Measurements from ENCODE around the gene ABI3BP.
"Not testable (repeated sequence)": the region's sequence is repeated elsewhere in the genome, so short reads cannot be mapped to it uniquely, and the experiment has no call there.

The ABI3BP gene

DNA sequence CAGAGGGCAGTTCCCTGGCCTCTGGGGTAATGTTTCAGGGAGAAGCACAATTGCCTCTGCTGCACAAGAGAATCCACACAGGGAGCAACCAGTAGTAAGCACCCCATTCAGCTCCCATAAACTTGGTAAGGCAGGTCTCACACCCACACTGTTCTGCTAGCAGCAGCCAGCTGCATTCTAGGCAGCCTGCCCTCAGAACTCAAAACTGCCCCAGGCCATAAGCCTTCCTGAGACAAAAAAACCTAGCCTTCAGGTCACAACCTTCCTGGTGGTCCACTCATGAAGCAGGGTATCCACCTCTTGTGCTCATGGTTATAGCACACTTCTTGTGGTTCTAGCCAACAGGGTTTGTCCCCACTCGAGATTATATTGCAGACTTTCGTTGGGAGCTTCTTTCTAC is 33.7 kb upstream of the ABI3BP start:
- no peak for DNase-seq (ENCODE audit: insufficient read length, low spot score)
- no peak for FAIRE-seq
- no peak for TF ChIP-seq POLR2AphosphoS5 (IDR thresholded peaks at IDR 0.05; ENCODE audit: low read depth, low read length)
- no peak for TF ChIP-seq SPI1 (IDR thresholded peaks at IDR 0.05; ENCODE audit: low read depth, low read length)
- TF ChIP-seq POU2F2 (IDR thresholded peaks at IDR 0.05; ENCODE audit: low read depth, low read length), result no peak
- TF ChIP-seq PAX5 (IDR thresholded peaks at IDR 0.05; ENCODE audit: insufficient read depth, low read length, severe bottlenecking), result no peak
- no peak for TF ChIP-seq TAF1 (IDR thresholded peaks at IDR 0.05; ENCODE audit: low read depth, low read length)
- no peak for TF ChIP-seq POLR2A (IDR thresholded peaks at IDR 0.05; ENCODE audit: low read depth, low read length)

DNA sequence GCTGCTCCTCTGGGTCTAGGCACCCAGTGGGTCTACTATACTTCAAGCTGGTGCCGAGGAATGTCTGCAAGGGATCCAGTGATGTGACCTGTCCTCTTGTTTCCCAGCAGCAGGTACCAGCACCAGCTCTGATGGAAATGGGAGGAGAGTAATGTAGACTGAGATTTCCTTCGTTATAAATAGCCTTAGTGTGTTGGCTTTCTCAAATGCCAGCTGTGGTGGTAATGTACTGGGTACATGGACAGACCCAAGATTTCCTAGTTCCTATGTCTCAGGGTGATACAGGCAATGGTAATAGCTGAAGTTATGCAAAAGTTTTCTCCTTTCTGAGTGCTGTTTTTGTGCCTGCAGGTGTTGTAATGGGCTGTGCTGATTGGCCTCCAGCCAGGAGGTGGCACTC is 33.0 kb upstream of the ABI3BP start:
- DNase-seq (ENCODE audit: insufficient read length, low spot score) (no peak), FAIRE-seq (no peak)
- TF ChIP-seq TAF1 (IDR thresholded peaks at IDR 0.05; ENCODE audit: low read depth, low read length), result no peak
- TF ChIP-seq POLR2A (IDR thresholded peaks at IDR 0.05; ENCODE audit: low read depth, low read length), result no peak
- no peak for TF ChIP-seq POU2F2 (IDR thresholded peaks at IDR 0.05; ENCODE audit: low read depth, low read length)
- no peak for TF ChIP-seq SPI1 (IDR thresholded peaks at IDR 0.05; ENCODE audit: low read depth, low read length)
- no peak for TF ChIP-seq PAX5 (IDR thresholded peaks at IDR 0.05; ENCODE audit: insufficient read depth, low read length, severe bottlenecking)
- no peak for TF ChIP-seq POLR2AphosphoS5 (IDR thresholded peaks at IDR 0.05; ENCODE audit: low read depth, low read length)

DNA sequence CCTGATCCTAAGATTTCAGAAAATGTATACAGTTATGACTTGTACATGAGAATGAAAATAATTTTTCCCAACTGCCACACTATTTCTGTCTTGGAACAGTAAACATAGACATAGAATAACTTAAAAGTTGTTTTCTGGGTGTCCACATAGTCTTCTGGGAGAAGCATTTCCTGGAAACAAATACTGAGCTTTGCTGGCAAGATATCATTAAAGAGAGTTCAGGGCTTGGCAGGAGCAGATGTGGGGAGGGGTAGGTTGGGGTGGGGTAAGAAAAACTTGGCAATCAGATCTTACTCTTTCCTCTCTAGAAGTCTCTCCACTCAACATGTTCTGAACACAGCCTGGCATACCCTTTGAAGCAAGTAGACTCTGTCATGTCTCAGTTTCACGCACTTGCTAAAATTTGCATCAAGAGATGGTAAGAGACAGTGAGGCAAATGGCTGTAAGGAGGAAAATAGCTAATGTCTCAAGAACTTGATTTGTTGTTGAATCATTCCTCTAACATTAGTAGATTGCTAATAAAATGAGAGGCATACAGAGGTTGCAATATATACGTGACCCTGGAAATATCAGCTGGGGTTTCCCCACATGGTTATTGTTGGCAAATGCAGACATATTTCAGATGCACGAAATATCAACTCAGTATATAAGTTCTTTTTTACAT is 27.3 kb upstream of the ABI3BP start:
- DNase-seq (ENCODE audit: insufficient read length, low spot score) (no peak), FAIRE-seq (no peak)
- TF ChIP-seq PAX5 (IDR thresholded peaks at IDR 0.05; ENCODE audit: insufficient read depth, low read length, severe bottlenecking), result no peak
- no peak for TF ChIP-seq POLR2AphosphoS5 (IDR thresholded peaks at IDR 0.05; ENCODE audit: low read depth, low read length)
- no peak for TF ChIP-seq POLR2A (IDR thresholded peaks at IDR 0.05; ENCODE audit: low read depth, low read length)
- no peak for TF ChIP-seq POU2F2 (IDR thresholded peaks at IDR 0.05; ENCODE audit: low read depth, low read length)
- TF ChIP-seq TAF1 (IDR thresholded peaks at IDR 0.05; ENCODE audit: low read depth, low read length), result no peak

DNA sequence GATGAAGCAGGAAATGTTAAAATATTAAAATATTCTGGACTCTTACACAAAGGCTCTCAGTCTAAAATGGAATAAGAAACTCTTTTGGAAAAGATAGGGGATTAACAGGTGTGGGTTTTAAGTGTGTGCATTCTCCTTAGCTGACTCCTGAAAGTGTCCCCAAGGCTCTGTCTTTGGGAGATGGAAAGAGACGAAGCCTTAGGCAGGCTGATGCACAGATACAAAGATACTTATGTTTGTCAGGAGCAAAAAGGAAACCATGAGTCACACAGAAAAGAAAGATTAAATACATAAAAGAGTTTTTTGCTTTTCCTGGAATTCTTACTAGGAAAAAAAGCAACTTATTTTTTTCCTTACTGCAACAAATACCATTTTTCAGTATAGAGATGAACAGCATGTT is 23.8 kb upstream of the ABI3BP start:
- no peak for DNase-seq (ENCODE audit: insufficient read length, low spot score)
- FAIRE-seq, result no peak
- TF ChIP-seq POLR2AphosphoS5 (IDR thresholded peaks at IDR 0.05; ENCODE audit: low read depth, low read length) (no peak), TAF1 (IDR thresholded peaks at IDR 0.05; ENCODE audit: low read depth, low read length) (no peak), POLR2A (IDR thresholded peaks at IDR 0.05; ENCODE audit: low read depth, low read length) (no peak), PAX5 (IDR thresholded peaks at IDR 0.05; ENCODE audit: insufficient read depth, low read length, severe bottlenecking) (no peak), SPI1 (IDR thresholded peaks at IDR 0.05; ENCODE audit: low read depth, low read length) (no peak), POU2F2 (IDR thresholded peaks at IDR 0.05; ENCODE audit: low read depth, low read length) (no peak)

DNA sequence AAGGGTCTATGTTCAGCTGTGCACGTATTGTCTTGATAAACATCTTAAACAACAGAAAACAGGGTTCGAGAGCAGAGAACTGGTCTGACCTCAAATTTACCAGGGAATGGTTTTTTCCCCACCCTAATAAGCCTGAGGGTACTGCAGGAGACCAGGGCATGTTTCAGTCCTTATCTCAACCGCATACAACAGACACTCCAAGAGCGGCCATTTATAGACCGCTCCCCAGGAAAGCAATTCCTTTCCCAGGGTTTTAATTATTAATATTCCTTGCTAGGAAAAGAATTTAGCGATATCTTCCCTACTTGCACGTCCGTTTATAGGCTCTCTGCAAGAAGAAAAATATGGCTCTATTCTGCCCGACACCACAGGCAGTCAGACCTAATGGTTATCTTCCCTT is 19.1 kb upstream of the ABI3BP start:
- FAIRE-seq; DNase-seq (ENCODE audit: insufficient read length, low spot score): not testable (repeated sequence)

DNA sequence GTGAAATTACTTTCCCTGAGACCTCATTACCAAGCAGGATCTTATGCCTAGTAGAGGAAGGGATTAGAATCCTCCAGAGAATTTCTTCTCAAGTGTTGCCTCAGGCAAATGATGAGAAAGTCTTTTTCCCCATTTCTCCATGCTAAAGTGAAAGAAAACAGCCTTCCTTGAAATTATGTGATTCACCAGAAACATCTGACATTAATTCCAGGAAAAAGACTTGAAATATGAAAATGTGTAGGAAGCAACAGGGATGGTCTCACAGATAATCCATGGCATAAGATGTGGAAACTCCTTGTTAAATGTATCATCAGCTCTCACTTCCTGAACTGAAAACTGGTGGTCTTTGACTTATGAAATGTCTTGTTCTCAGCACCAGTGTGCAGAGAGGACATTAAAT is 17.9 kb upstream of the ABI3BP start:
- DNase-seq (ENCODE audit: insufficient read length, low spot score), result no peak
- TF ChIP-seq POLR2AphosphoS5 (IDR thresholded peaks at IDR 0.05; ENCODE audit: low read depth, low read length) (no peak), PAX5 (IDR thresholded peaks at IDR 0.05; ENCODE audit: insufficient read depth, low read length, severe bottlenecking) (no peak), POU2F2 (IDR thresholded peaks at IDR 0.05; ENCODE audit: low read depth, low read length) (no peak), POLR2A (IDR thresholded peaks at IDR 0.05; ENCODE audit: low read depth, low read length) (no peak), SPI1 (IDR thresholded peaks at IDR 0.05; ENCODE audit: low read depth, low read length) (no peak), TAF1 (IDR thresholded peaks at IDR 0.05; ENCODE audit: low read depth, low read length) (no peak)
- no peak for FAIRE-seq

DNA sequence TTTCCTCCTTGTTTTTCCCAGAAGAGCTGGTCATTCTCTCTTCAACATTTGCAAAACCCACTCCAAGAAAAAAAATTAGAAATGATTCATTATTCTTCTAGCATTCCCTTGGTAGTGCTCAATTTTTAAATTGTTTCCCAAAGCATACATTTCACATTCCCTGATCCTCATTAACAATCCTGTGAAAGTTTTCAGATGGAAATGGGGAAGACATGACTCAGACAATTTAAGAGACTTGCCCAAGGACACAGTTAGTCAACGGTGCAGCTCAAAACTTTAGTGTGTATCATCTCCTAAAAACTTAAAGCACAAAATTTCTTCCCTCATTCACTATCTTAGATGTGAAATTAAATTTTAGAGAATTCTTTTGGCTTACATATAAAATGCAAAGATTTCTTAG is 17.1 kb upstream of the ABI3BP start:
- DNase-seq (ENCODE audit: insufficient read length, low spot score), result no peak
- no peak for FAIRE-seq
- TF ChIP-seq PAX5 (IDR thresholded peaks at IDR 0.05; ENCODE audit: insufficient read depth, low read length, severe bottlenecking) (no peak), TAF1 (IDR thresholded peaks at IDR 0.05; ENCODE audit: low read depth, low read length) (no peak), SPI1 (IDR thresholded peaks at IDR 0.05; ENCODE audit: low read depth, low read length) (no peak), POLR2A (IDR thresholded peaks at IDR 0.05; ENCODE audit: low read depth, low read length) (no peak), POU2F2 (IDR thresholded peaks at IDR 0.05; ENCODE audit: low read depth, low read length) (no peak), POLR2AphosphoS5 (IDR thresholded peaks at IDR 0.05; ENCODE audit: low read depth, low read length) (no peak)

DNA sequence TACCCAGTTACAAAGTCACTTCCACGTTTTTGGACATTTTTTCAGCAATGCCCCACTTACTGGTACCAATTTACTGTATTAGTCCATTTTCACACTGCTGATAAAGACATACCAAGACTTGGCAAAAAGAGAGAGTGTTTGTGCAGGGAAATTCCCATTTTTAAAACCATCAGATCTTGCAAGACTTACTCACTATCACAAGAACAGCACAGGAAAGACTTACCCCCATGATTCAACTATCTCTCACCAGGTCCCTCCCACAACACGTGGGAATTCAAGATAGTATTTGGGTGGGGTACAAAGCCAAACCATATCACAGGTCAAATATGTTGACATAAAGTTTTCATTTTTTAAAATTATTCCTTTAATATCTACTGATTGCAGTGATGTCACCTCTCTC is 16.2 kb upstream of the ABI3BP start:
- DNase-seq (ENCODE audit: insufficient read length, low spot score) (no peak), FAIRE-seq (no peak)
- TF ChIP-seq POLR2AphosphoS5 (IDR thresholded peaks at IDR 0.05; ENCODE audit: low read depth, low read length) (no peak), POU2F2 (IDR thresholded peaks at IDR 0.05; ENCODE audit: low read depth, low read length) (no peak), TAF1 (IDR thresholded peaks at IDR 0.05; ENCODE audit: low read depth, low read length) (no peak), SPI1 (IDR thresholded peaks at IDR 0.05; ENCODE audit: low read depth, low read length) (no peak), POLR2A (IDR thresholded peaks at IDR 0.05; ENCODE audit: low read depth, low read length) (no peak), PAX5 (IDR thresholded peaks at IDR 0.05; ENCODE audit: insufficient read depth, low read length, severe bottlenecking) (no peak)

DNA sequence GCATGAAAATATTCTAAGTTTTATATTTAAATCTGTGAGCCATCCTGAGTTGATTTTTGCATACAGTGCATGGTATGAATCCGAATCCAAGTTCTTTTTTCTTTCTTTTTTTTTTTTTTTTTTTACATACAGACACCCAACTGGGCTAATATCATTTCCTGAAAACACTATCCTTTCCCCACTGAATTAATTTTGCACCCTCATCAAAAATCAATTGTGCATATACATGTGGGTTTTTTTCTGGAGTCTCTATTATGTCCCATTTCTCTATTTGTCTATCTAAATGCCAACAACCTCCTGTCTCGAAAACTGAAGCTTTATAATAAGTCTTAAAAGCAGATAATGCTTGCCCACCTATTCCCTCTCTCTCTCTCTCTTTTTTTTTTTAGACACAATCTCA is 5.9 kb upstream of the ABI3BP start:
- FAIRE-seq, result no peak
- no peak for TF ChIP-seq POU2F2 (IDR thresholded peaks at IDR 0.05; ENCODE audit: low read depth, low read length)

DNA sequence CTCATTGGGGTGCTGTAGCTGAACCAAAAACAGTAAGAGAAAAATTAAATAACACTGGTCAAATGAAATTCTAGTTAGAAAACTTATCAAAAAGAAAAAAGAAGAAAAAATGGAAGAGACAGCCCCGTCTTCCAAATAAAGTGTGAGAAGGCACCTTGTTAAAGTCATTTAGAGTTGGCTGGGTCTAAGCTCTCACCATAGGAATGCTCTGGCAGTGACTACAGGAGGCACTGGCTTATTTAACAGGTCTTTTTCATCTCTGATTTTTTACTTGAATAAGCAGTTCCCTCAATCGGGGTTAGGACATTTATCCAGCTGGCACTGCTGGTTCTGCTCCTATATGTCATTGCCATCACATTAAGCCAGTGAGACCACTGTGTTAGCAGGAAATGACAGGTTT is 1.6 kb upstream of the ABI3BP start:
- TF ChIP-seq POLR2AphosphoS5 (IDR thresholded peaks at IDR 0.05; ENCODE audit: low read depth, low read length) (no peak), SPI1 (IDR thresholded peaks at IDR 0.05; ENCODE audit: low read depth, low read length) (no peak), PAX5 (IDR thresholded peaks at IDR 0.05; ENCODE audit: insufficient read depth, low read length, severe bottlenecking) (no peak), TAF1 (IDR thresholded peaks at IDR 0.05; ENCODE audit: low read depth, low read length) (no peak)
- no peak for FAIRE-seq
- no peak for DNase-seq (ENCODE audit: insufficient read length, low spot score)

More for the DNA sequence above, 5.9 kb upstream of the ABI3BP start:
- DNase-seq (ENCODE audit: insufficient read length, low spot score), result no peak
